ENCODE results near the gene STXBP1. TPM values are rescaled to one million over a fixed set of nuclear protein-coding genes. Genes with fewer than 3 reads are reported as not detected.
A peak's percentile ranks its signal among the peaks of the same experiment; 100 is the strongest.

Gene STXBP1
- total and polyA plus RNA-seq, 2 of the 13 experiments (the other 11 are each of a cell fraction or from before 2014, with no cell fraction given): 2.9 TPM

DNA sequence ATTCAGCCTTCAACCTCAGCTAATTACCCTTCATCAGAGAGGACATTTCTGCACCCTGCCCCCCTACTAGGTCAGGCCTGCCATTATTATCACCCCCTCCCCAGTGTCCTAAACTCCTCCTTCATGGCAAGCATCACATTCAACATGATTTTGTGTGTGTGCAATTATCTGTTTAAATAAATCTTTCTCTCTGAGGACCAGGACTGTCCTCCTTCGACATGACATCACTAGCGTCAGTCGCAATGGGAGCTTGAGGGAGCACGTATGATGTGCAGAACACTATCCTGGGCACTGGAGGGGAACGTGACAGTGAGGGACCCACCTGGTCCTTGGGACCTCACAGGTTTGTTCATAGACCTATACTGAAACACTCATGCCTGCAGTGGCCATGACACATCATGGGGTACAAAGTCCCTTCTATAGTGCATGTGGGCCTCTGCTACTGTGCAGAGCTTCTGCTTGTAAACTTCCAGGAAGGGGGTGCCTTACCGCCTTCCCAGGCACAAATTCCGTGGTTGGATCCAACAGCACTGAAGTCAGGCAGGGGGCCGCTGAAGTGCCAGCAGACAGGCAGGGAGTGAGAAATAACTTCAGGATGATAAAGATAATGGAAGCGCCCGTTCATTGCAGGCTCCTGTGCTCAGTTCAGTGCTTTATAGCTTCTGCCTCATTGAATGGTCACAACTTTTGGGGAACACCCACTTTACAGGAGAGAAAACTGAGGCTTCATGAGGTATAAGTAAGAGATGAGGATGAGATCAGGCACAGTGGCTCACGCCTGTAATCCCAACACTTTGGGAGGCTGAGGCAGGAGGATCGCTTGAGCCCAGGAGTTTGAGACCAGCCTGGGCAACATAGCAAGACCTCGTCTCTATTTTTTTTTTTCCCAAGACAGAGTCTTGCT, 36.0 kb upstream of the STXBP1 start (continued):
- TF ChIP-seq HNF4G (IDR thresholded peaks at IDR 0.05; ENCODE audit: borderline replicate concordance, low read depth, low read length) (peak; percentile 94), HNF4G (CRISPR knock-in tag; IDR thresholded peaks at IDR 0.05; ENCODE audit: borderline replicate concordance, low read depth) (peak; percentile 90; the same call in 1 of the 2 replicates), ZMAT3 (CRISPR knock-in tag; conservative IDR thresholded peaks at IDR 0.05) (0 out of 2 replicates have a peak, but pooled peaks have one; percentile 38), NFIB (CRISPR knock-in tag; IDR thresholded peaks at IDR 0.05; ENCODE audit: borderline replicate concordance) (no peak), YEATS2 (CRISPR knock-in tag; IDR thresholded peaks at IDR 0.05; ENCODE audit: borderline replicate concordance) (peak; percentile 23; the same call in 1 of the 2 replicates), MIER2 (CRISPR knock-in tag; IDR thresholded peaks at IDR 0.05) (0 out of 2 replicates have a peak, but pooled peaks have one; percentile 35), ARNT2 (CRISPR knock-in tag; IDR thresholded peaks at IDR 0.05; ENCODE audit: low read depth) (no peak), ZFX (CRISPR knock-in tag; IDR thresholded peaks at IDR 0.05; ENCODE audit: low read depth) (peak; percentile 76), RCOR2 (CRISPR knock-in tag; IDR thresholded peaks at IDR 0.05) (peak; percentile 84), NFKBIZ (CRISPR knock-in tag; IDR thresholded peaks at IDR 0.05) (no peak), ELF1 (CRISPR knock-in tag; IDR thresholded peaks at IDR 0.05) (peak; percentile 66; the same call in 1 of the 2 replicates)
- TF ChIP-seq, protein P1, sequence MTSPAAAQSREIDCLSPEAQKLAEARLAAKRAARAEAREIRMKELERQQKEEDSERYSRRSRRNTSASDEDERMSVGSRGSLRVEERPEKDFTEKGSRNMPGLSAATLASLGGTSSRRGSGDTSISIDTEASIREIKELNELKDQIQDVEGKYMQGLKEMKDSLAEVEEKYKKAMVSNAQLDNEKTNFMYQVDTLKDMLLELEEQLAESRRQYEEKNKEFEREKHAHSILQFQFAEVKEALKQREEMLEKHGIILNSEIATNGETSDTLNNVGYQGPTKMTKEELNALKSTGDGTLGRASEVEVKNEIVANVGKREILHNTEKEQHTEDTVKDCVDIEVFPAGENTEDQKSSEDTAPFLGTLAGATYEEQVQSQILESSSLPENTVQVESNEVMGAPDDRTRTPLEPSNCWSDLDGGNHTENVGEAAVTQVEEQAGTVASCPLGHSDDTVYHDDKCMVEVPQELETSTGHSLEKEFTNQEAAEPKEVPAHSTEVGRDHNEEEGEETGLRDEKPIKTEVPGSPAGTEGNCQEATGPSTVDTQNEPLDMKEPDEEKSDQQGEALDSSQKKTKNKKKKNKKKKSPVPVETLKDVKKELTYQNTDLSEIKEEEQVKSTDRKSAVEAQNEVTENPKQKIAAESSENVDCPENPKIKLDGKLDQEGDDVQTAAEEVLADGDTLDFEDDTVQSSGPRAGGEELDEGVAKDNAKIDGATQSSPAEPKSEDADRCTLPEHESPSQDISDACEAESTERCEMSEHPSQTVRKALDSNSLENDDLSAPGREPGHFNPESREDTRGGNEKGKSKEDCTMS (CRISPR knock-in tag; conservative IDR thresholded peaks at IDR 0.05): no peak
- TF ChIP-seq, protein P2, sequence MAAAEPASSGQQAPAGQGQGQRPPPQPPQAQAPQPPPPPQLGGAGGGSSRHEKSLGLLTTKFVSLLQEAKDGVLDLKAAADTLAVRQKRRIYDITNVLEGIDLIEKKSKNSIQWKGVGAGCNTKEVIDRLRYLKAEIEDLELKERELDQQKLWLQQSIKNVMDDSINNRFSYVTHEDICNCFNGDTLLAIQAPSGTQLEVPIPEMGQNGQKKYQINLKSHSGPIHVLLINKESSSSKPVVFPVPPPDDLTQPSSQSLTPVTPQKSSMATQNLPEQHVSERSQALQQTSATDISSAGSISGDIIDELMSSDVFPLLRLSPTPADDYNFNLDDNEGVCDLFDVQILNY (CRISPR knock-in tag; conservative IDR thresholded peaks at IDR 0.05): no peak
- TF ChIP-seq, protein P3, sequence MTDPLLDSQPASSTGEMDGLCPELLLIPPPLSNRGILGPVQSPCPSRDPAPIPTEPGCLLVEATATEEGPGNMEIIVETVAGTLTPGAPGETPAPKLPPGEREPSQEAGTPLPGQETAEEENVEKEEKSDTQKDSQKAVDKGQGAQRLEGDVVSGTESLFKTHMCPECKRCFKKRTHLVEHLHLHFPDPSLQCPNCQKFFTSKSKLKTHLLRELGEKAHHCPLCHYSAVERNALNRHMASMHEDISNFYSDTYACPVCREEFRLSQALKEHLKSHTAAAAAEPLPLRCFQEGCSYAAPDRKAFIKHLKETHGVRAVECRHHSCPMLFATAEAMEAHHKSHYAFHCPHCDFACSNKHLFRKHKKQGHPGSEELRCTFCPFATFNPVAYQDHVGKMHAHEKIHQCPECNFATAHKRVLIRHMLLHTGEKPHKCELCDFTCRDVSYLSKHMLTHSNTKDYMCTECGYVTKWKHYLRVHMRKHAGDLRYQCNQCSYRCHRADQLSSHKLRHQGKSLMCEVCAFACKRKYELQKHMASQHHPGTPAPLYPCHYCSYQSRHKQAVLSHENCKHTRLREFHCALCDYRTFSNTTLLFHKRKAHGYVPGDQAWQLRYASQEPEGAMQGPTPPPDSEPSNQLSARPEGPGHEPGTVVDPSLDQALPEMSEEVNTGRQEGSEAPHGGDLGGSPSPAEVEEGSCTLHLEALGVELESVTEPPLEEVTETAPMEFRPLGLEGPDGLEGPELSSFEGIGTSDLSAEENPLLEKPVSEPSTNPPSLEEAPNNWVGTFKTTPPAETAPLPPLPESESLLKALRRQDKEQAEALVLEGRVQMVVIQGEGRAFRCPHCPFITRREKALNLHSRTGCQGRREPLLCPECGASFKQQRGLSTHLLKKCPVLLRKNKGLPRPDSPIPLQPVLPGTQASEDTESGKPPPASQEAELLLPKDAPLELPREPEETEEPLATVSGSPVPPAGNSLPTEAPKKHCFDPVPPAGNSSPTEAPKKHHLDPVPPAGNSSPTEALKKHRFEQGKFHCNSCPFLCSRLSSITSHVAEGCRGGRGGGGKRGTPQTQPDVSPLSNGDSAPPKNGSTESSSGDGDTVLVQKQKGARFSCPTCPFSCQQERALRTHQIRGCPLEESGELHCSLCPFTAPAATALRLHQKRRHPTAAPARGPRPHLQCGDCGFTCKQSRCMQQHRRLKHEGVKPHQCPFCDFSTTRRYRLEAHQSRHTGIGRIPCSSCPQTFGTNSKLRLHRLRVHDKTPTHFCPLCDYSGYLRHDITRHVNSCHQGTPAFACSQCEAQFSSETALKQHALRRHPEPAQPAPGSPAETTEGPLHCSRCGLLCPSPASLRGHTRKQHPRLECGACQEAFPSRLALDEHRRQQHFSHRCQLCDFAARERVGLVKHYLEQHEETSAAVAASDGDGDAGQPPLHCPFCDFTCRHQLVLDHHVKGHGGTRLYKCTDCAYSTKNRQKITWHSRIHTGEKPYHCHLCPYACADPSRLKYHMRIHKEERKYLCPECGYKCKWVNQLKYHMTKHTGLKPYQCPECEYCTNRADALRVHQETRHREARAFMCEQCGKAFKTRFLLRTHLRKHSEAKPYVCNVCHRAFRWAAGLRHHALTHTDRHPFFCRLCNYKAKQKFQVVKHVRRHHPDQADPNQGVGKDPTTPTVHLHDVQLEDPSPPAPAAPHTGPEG (CRISPR knock-in tag; IDR thresholded peaks at IDR 0.05): peak; percentile 63; the same call in 1 of the 2 replicates
- TF ChIP-seq, protein P4, sequence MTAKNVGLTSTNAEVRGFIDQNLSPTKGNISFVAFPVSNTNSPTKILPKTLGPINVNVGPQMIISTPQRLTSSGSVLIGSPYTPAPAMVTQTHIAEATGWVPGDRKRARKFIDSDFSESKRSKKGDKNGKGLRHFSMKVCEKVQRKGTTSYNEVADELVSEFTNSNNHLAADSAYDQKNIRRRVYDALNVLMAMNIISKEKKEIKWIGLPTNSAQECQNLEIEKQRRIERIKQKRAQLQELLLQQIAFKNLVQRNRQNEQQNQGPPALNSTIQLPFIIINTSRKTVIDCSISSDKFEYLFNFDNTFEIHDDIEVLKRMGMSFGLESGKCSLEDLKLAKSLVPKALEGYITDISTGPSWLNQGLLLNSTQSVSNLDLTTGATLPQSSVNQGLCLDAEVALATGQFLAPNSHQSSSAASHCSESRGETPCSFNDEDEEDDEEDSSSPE (CRISPR knock-in tag; IDR thresholded peaks at IDR 0.05): 0 out of 2 replicates have a peak, but pooled peaks have one; percentile 35

All from HepG2 (cell line).